Adrenal gland (tissue), 12 donors: ENCODE results near the gene ZDHHC5. TPM values are rescaled to one million over a fixed set of nuclear protein-coding genes. Genes with fewer than 3 reads are reported as not detected.
A peak's percentile ranks its signal among the peaks of the same experiment; 100 is the strongest.

Experiments used
- DNase-seq, 7 donors: peaks; one replicate each; pipeline ENCODE4 v3.0.0-alpha.2; 2019 to 2020
- H3K27ac ChIP-seq, 5 donors: fragments of 200-600 bp; sonication (generic) in 4 of 5; 1 replicate in 3 of 5; 2 replicates in 2 of 5; pipeline versions ENCODE4 v1.5.1 to v1.8.0; 2016 to 2020; ENCODE audit warnings: mild to moderate bottlenecking in 1 of 5
- H3K27me3 ChIP-seq: fragments of 200-600 bp; 2 replicates; pipeline ENCODE4 v1.8.0; 2021
- H3K36me3 ChIP-seq, 2 donors: fragments of 200-600 bp; replicated peaks in 1 of 2; 1 replicate in 1 of 2; 2 replicates in 1 of 2; pipeline versions ENCODE4 v1.5.1 to v1.8.0; 2018 to 2022
- H3K4me1 ChIP-seq, 2 donors: fragments of 200-600 bp; replicated peaks in 1 of 2; 1 replicate in 1 of 2; 2 replicates in 1 of 2; pipeline versions ENCODE4 v1.5.1 to v1.8.0; 2018 to 2021
- H3K4me3 ChIP-seq, 4 donors: fragments of 200-600 bp; sonication (generic) in 3 of 4; one replicate each; pipeline ENCODE4 v1.5.1; 2016 to 2018
- H3K9me3 ChIP-seq, 3 donors: fragments of 200-600 bp; sonication (generic) in 1 of 3; replicated peaks in 1 of 3; 1 replicate in 2 of 3; 2 replicates in 1 of 3; pipeline versions ENCODE4 v1.5.1 to v1.8.0; 2016 to 2021
- POLR2A ChIP-seq, 2 donors: fragments of 450-650 bp; IDR thresholded peaks; one replicate each; pipeline ENCODE4 v1.6.1; 2017; ENCODE audit warnings: antibody characterized with exemption in 2 of 2, mild to moderate bottlenecking in 2 of 2, moderate library complexity in 1 of 2
- WGBS, 4 donors: extraction: QIAGEN DNeasy Blood & Tissue Kit in 2 of 4; methylation state at CpG; one replicate each; pipeline versions ENCODE4 v1.1.5 to v1.1.7; 2013 to 2017; 5-methylcytosine and 5-hydroxymethylcytosine counted together
- intact Hi-C, 2 donors: fragments of 100-400 bp; cut with DNase I; formaldehyde crosslinking; loops; one replicate each; pipeline versions ENCODE4 v1.14.1 to v1.15.0; 2022 to 2023
- polyA plus RNA-seq, 3 donors: library from polyadenylated mRNA; stranded (reverse); fragments of 200-250 nt in 2 of 3; fragments of 350-450 nt in 1 of 3; fragmentation: Illumina TruSeq in 1 of 3; extraction: RNeasy Lipid Tissue Mini Kit (QIAGEN cat#74804) in 1 of 3; gene quantifications; one replicate each; pipeline ENCODE4 v1.2.3, GENCODE V29; 2013 to 2014
- total RNA-seq, 9 donors: library from RNA; depleted of rRNA in 4 of 9; stranded (reverse); fragments of >200 nt in 4 of 9; fragments of 120-200 nt in 1 of 9; fragmentation: NEBNext Ultra II Directional in 1 of 9; extraction: Animal tissue kit (Norgen Biotek cat#: 25700) in 1 of 9; gene quantifications; one replicate each; pipeline versions ENCODE4 v1.1.0 to v1.2.4, GENCODE V29; 2013 to 2023
- TF ChIP-seq, protein P1 (sequence below), 6 experiments: fragments of 450-650 bp in 4 of 6; fragments of 200-600 bp in 2 of 6; sonication (generic) in 1 of 6; IDR thresholded peaks; 1 replicate in 5 of 6; 2 replicates in 1 of 6; pipeline versions ENCODE4 v1.5.1 to v1.8.0; 2016 to 2021; ENCODE audit warnings: antibody characterized with exemption in 6 of 6, mild to moderate bottlenecking in 2 of 6, moderate library complexity in 1 of 6
- donor health status: healthy with polysubstance abuse.
- donor health status: Bipolar disorder and iron deficiency.
- donor health status: DM: yes; HTN: yes; CAD: no.
- donor health status: DM: no; HTN: no; CAD: no.
- donor health status: DM: no; HTN: no; CAD: no.
- donor health status: DM: yes; HTN: yes; CAD: no.

ZDHHC5 gene
- total and polyA plus RNA-seq, 12 donors: 22.6 to 111 (median 46.3) TPM

DNA sequence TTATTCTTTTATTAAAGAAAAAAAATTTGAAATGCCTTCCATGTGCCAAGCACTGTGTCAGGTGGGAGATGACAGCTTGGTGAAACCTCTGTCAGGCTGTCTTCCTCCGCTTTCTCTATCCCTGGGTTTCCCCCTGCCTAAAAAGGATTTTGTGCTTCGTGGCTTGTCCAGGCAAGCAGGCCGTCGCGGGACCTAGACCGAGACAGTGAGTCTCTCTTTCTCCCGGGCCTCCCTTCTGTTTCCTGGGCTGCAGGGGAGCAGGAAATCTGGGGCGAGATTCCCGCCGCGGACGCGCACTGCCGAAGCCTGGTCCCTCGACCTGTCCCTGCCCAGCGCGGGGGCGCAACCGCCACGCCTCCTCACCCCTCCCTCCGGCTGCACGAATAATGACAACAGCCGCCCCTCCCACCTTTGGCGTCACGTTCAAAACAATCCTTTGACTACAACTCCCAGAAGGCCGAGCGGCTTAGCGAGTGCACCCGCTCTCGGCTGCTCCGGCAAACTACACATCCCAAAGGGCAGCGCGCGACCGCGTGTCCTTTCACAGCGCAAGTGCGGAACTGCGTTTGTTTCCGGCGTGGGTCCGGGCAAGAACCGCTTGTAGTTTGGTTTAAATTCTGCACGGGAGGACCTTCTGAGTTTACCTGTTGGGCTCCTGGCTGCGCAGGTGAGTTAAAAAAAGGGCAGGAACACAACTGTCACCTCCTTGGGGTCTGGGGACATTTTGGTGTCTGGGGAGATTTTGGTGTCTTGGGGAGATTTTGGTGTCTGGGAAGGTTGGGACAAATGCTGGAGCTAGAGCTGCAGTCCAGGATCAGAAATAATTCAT, 10.5 kb upstream of the ZDHHC5 start, which contains the start of gene CLP1:
Gene CLP1 (plus strand): TSS at position 569 of the 829 bp plus-strand sequence. CDS start 1,715 bp downstream, outside the sequence.
- intact Hi-C loops: no loop called here
- Histone ChIP-seq H3K4me3 (peak within 1 kb of the TSS in 3 of 4 donors; percentile 44 to 77 (median 73)), H3K4me1 (peaks cover 8 to 19% of the 10 kb centered on the region in 2 donors), H3K36me3 (peaks cover 0 to 32% of the 10 kb centered on the region in 2 donors), H3K27me3 (no peaks in the 10 kb centered on the region), H3K9me3 (no peaks in the 10 kb centered on the region), H3K27ac (peak within 1 kb of the TSS; percentile 41 to 89 (median 77))
- TF ChIP-seq POLR2A (IDR thresholded peaks at IDR 0.05): peak; percentile 67 to 86
- TF ChIP-seq, protein P1, sequence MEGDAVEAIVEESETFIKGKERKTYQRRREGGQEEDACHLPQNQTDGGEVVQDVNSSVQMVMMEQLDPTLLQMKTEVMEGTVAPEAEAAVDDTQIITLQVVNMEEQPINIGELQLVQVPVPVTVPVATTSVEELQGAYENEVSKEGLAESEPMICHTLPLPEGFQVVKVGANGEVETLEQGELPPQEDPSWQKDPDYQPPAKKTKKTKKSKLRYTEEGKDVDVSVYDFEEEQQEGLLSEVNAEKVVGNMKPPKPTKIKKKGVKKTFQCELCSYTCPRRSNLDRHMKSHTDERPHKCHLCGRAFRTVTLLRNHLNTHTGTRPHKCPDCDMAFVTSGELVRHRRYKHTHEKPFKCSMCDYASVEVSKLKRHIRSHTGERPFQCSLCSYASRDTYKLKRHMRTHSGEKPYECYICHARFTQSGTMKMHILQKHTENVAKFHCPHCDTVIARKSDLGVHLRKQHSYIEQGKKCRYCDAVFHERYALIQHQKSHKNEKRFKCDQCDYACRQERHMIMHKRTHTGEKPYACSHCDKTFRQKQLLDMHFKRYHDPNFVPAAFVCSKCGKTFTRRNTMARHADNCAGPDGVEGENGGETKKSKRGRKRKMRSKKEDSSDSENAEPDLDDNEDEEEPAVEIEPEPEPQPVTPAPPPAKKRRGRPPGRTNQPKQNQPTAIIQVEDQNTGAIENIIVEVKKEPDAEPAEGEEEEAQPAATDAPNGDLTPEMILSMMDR (IDR thresholded peaks at IDR 0.05): no peak
- 1 to 5% (median 1%) methylated on average over 4 to 45 of the region's 45 CpGs for WGBS, 4 donors
- peak; percentile 99 to 100 (median 99) for DNase-seq

DNA sequence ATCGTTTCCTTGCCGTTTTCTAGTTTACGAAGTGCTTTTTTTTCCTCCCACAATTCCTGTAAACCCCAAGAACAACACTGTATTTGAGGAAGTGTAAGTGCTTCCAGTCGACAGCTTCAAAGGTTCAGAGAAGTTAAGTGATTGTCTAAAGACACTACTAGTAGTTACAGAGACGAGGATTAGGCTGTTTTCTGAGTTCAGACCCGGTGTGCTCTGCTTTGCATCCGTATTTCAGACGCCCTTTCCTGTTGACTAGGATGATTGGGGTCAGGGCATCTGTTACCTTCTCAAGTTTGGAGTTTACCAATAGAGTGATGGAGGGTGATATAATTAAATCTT, 9.9 kb upstream of the ZDHHC5 start:
- peak overlapping the region in 2 of 5 donors; percentile 60 to 89 for H3K27ac ChIP-seq
- H3K4me3 ChIP-seq: peak overlapping the region in 3 of 4 donors; percentile 44 to 77 (median 73)
- DNase-seq: no peak
- peaks cover 8 to 19% of the 10 kb centered on the region in 2 donors for H3K4me1 ChIP-seq
- intact Hi-C loops: no loop called here
- 0% methylated on average over 8 of the region's 8 CpGs for WGBS, 4 donors
- H3K36me3 ChIP-seq: peaks cover 0 to 34% of the 10 kb centered on the region in 2 donors
- TF ChIP-seq POLR2A (IDR thresholded peaks at IDR 0.05): no peak
- TF ChIP-seq, protein P1 (IDR thresholded peaks at IDR 0.05): no peak
- no peaks in the 10 kb centered on the region for H3K27me3 ChIP-seq
- no peaks in the 10 kb centered on the region for H3K9me3 ChIP-seq

DNA sequence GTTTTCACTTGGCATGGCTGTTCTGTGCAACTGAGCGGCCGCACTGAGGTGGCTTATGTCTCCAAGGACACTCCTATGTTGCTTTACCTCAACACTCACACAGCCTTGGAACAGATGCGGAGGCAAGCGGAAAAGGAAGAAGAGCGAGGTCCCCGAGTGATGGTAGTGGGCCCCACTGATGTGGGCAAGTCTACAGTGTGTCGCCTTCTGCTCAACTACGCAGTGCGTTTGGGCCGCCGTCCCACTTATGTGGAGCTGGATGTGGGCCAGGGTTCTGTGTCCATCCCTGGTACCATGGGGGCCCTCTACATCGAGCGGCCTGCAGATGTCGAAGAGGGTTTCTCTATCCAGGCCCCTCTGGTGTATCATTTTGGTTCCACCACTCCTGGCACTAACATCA, 8.2 kb upstream of the ZDHHC5 start:
- Histone ChIP-seq H3K27ac (no peak overlapping the region), H3K36me3 (peaks cover 0 to 34% of the 10 kb centered on the region in 2 donors), H3K9me3 (no peaks in the 10 kb centered on the region), H3K4me1 (peaks cover 8 to 15% of the 10 kb centered on the region in 2 donors), H3K27me3 (no peaks in the 10 kb centered on the region), H3K4me3 (no peak overlapping the region)
- WGBS, 4 donors: 91 to 94% (median 92%) methylated on average over 14 of the region's 14 CpGs
- intact Hi-C loops: no loop called here
- TF ChIP-seq, protein P1 (IDR thresholded peaks at IDR 0.05): no peak
- TF ChIP-seq POLR2A (IDR thresholded peaks at IDR 0.05): no peak
- DNase-seq: no peak

GRCh38 chr11:57662893-57663292, 5.0 kb upstream of the ZDHHC5 start:
- H3K9me3 ChIP-seq: no peaks in the 10 kb centered on the region
- no peak overlapping the region for H3K4me3 ChIP-seq
- intact Hi-C loops: no loop called here
- H3K4me1 ChIP-seq: peaks cover 4 to 18% of the 10 kb centered on the region in 2 donors
- peak in 1 of 7 donors; percentile 32 for DNase-seq
- 47 to 68% (median 61%) methylated on average over 4 of the region's 4 CpGs for WGBS, 4 donors
- H3K36me3 ChIP-seq: peaks cover 0 to 34% of the 10 kb centered on the region in 2 donors
- no peak overlapping the region for H3K27ac ChIP-seq
- H3K27me3 ChIP-seq: no peaks in the 10 kb centered on the region
- TF ChIP-seq, protein P1 (IDR thresholded peaks at IDR 0.05): no peak
- no peak for TF ChIP-seq POLR2A (IDR thresholded peaks at IDR 0.05)
